Right lobe of liver (tissue), 6 donors: Measurements from ENCODE around the gene SLC17A9. TPM values are rescaled to one million over a fixed set of nuclear protein-coding genes. Genes with fewer than 3 reads are reported as not detected.
A peak's percentile ranks its signal among the peaks of the same experiment; 100 is the strongest.

Source experiments
- ATAC-seq, 4 donors: fragments of 200-7000 bp; cut with Tn5 transposase; one replicate each; pipeline ENCODE4 v1.9.1; 2020; ENCODE audit warnings: mild to moderate bottlenecking in 4 of 4, moderate library complexity in 4 of 4
- DNase-seq, 3 donors: peaks; one replicate each; pipeline ENCODE4 v3.0.0-alpha.2; 2020
- H3K27ac ChIP-seq, 3 donors: fragments of 200-600 bp; one replicate each; pipeline ENCODE4 v1.8.0; 2022
- H3K27me3 ChIP-seq, 2 donors: fragments of 200-600 bp; one replicate each; pipeline ENCODE4 v1.8.0; 2022
- H3K36me3 ChIP-seq, 4 donors: fragments of 200-600 bp; sonication (generic) in 1 of 4; one replicate each; pipeline versions ENCODE4 v1.5.1 to v1.8.0; 2017 to 2022; ENCODE audit warnings: control low read depth in 1 of 4
- H3K4me1 ChIP-seq, 4 donors: fragments of 200-600 bp; sonication (generic) in 1 of 4; one replicate each; pipeline versions ENCODE4 v1.5.1 to v1.8.0; 2017 to 2022; ENCODE audit warnings: control low read depth in 1 of 4
- H3K4me3 ChIP-seq, 3 donors: fragments of 200-600 bp; one replicate each; pipeline ENCODE4 v1.8.0; 2022
- H3K9me3 ChIP-seq, 4 donors: fragments of 200-600 bp; sonication (generic) in 1 of 4; one replicate each; pipeline versions ENCODE4 v1.5.1 to v1.8.0; 2017 to 2022; ENCODE audit warnings: control low read depth in 1 of 4
- CTCF ChIP-seq, 4 donors: fragments of 200-600 bp in 3 of 4; fragments of 450-650 bp in 1 of 4; IDR thresholded peaks; one replicate each; pipeline versions ENCODE4 v1.5.1 to v1.8.0; 2016 to 2022; ENCODE audit warnings: antibody characterized with exemption in 4 of 4, mild to moderate bottlenecking in 2 of 4
- POLR2A ChIP-seq: fragments of 450-650 bp; IDR thresholded peaks from one replicate; pipeline ENCODE4 v1.6.1; 2017; ENCODE audit warnings: antibody characterized with exemption, mild to moderate bottlenecking
- WGBS: methylation state at CpG from one replicate; pipeline ENCODE4 v1.1.6; 2018; ENCODE audit warnings: low coverage, low lambda C conversion rate; ENCODE audit not compliant: insufficient coverage; ENCODE audit errors: missing lambda C conversion rate; 5-methylcytosine and 5-hydroxymethylcytosine counted together
- intact Hi-C, 2 donors: fragments of 100-400 bp; cut with DNase I; formaldehyde crosslinking; loops; one replicate each; pipeline versions ENCODE4 v1.11.2 to v1.14.1; 2022
- total RNA-seq, 6 experiments: library from RNA; depleted of rRNA in 2 of 6; stranded (reverse); fragments of >200 nt in 2 of 6; fragmentation: NEBNext Ultra II Directional in 3 of 6; extraction: Animal tissue kit (Norgen Biotek cat#: 25700) in 3 of 6; gene quantifications; one replicate each; pipeline versions ENCODE4 v1.1.0 to v1.2.4, GENCODE V29; 2016 to 2023
- donor health status: DM: no; HTN: yes; CAD: no.
- donor health status: DM: no; HTN: no; CAD: no.
- donor health status: DM: no; HTN: no; CAD: no.
- donor health status: DM: no; HTN: yes; CAD: no.
- donor health status: DM: no; HTN: yes; CAD: no.

The SLC17A9 gene
- total RNA-seq, 6 experiments from 2014 or later: 29.8 to 99.4 (median 54.1) TPM

GRCh38 chr20:62977613-62978560 lies 25.4 kb downstream of the SLC17A9 start:
- H3K27me3 ChIP-seq: peaks cover 0 to 12% of the 10 kb centered on the region in 2 donors
- no peak overlapping the region for H3K27ac ChIP-seq
- no peaks in the 10 kb centered on the region for H3K9me3 ChIP-seq
- 71% methylated on average over 3 of the region's 38 CpGs for WGBS
- H3K4me3 ChIP-seq: no peak overlapping the region
- intact Hi-C loops: no loop called here
- DNase-seq (no peak), ATAC-seq (peak in 1 of 4 donors; percentile 31)
- H3K36me3 ChIP-seq: no peaks in the 10 kb centered on the region
- H3K4me1 ChIP-seq: peaks cover 0 to under 1% (median 0%) of the 10 kb centered on the region in 4 donors
- TF ChIP-seq CTCF (IDR thresholded peaks at IDR 0.05): no peak
- TF ChIP-seq POLR2A: no peak

GRCh38 chr20:62978561-62978943 lies 26.0 kb downstream of the SLC17A9 start:
- ATAC-seq (no peak), DNase-seq (no peak)
- WGBS: 20% methylated on average over 1 of the region's 13 CpGs
- no peak overlapping the region for H3K4me3 ChIP-seq
- peaks cover 0 to 6% of the 10 kb centered on the region in 2 donors for H3K27me3 ChIP-seq
- H3K27ac ChIP-seq: no peak overlapping the region
- H3K4me1 ChIP-seq: no peaks in the 10 kb centered on the region
- H3K36me3 ChIP-seq: no peaks in the 10 kb centered on the region
- intact Hi-C loops: no loop called here
- H3K9me3 ChIP-seq: no peaks in the 10 kb centered on the region
- no peak for TF ChIP-seq POLR2A
- no peak for TF ChIP-seq CTCF (IDR thresholded peaks at IDR 0.05)

- WGBS: 58% methylated on average over 13 of the region's 14 CpGs
- ATAC-seq (no peak), DNase-seq (no peak)
- Histone ChIP-seq H3K27me3 (peaks cover 0 to 2% of the 10 kb centered on the region in 2 donors), H3K4me3 (no peak overlapping the region), H3K36me3 (no peaks in the 10 kb centered on the region), H3K4me1 (no peaks in the 10 kb centered on the region), H3K27ac (no peak overlapping the region), H3K9me3 (no peaks in the 10 kb centered on the region)
- TF ChIP-seq CTCF (IDR thresholded peaks at IDR 0.05): no peak
- no peak for TF ChIP-seq POLR2A
- intact Hi-C loops: no loop called here
Observed at GRCh38 chr20:62979310-62979709, 26.8 kb downstream of the SLC17A9 start.

- H3K27ac ChIP-seq: no peak overlapping the region
- no peaks in the 10 kb centered on the region for H3K27me3 ChIP-seq
- ATAC-seq (no peak), DNase-seq (no peak)
- no peaks in the 10 kb centered on the region for H3K9me3 ChIP-seq
- 8% methylated on average over 12 of the region's 19 CpGs for WGBS
- no peak overlapping the region for H3K4me3 ChIP-seq
- intact Hi-C loops: no loop called here
- no peak for TF ChIP-seq CTCF (IDR thresholded peaks at IDR 0.05)
- no peak for TF ChIP-seq POLR2A
- H3K36me3 ChIP-seq: no peaks in the 10 kb centered on the region
- H3K4me1 ChIP-seq: no peaks in the 10 kb centered on the region
Observed at GRCh38 chr20:62979876-62980373, 27.4 kb downstream of the SLC17A9 start.
